Measurements from ENCODE around the gene CDK8. TPM values are rescaled to one million over a fixed set of nuclear protein-coding genes. Genes with fewer than 3 reads are reported as not detected.

The CDK8 gene
- total RNA-seq, 6 experiments from 2014 or later = 15.1 to 19.3 (median 17.4) TPM

DNA sequence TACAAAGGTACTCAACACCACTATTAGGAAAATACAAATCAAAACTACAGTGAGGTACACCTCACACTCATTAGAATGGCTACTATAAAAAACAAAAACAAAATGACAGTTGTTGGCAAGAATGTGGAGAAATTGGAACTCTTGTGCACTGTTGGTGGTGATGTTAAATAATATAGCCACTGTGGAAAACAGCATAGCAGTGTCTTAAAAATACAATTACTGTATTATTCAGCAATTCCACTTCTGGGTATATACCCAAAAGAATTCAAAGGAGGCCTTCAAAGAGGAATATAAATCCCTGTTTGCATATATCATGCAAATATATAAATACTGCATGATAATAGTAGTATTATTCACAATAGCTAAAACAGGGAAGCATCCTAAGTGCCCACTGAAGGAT lies 66.8 kb downstream of the CDK8 start:
- H3K9me3 Mint-ChIP-seq = no peaks in the 10 kb centered on the region
- no peaks in the 10 kb centered on the region for H3K27me3 Mint-ChIP-seq (ENCODE audit: insufficient read depth)
- TF ChIP-seq, protein P1, sequence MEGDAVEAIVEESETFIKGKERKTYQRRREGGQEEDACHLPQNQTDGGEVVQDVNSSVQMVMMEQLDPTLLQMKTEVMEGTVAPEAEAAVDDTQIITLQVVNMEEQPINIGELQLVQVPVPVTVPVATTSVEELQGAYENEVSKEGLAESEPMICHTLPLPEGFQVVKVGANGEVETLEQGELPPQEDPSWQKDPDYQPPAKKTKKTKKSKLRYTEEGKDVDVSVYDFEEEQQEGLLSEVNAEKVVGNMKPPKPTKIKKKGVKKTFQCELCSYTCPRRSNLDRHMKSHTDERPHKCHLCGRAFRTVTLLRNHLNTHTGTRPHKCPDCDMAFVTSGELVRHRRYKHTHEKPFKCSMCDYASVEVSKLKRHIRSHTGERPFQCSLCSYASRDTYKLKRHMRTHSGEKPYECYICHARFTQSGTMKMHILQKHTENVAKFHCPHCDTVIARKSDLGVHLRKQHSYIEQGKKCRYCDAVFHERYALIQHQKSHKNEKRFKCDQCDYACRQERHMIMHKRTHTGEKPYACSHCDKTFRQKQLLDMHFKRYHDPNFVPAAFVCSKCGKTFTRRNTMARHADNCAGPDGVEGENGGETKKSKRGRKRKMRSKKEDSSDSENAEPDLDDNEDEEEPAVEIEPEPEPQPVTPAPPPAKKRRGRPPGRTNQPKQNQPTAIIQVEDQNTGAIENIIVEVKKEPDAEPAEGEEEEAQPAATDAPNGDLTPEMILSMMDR (IDR thresholded peaks at IDR 0.05) = no peak
- H3K4me3 Mint-ChIP-seq = no peak overlapping the region
- peaks cover 17% of the 10 kb centered on the region for H3K4me1 Mint-ChIP-seq (ENCODE audit: low read depth)
- no peak overlapping the region for H3K27ac Mint-ChIP-seq
- DNase-seq = no peak
- no peaks in the 10 kb centered on the region for H3K36me3 Mint-ChIP-seq (ENCODE audit: low read depth)

DNA sequence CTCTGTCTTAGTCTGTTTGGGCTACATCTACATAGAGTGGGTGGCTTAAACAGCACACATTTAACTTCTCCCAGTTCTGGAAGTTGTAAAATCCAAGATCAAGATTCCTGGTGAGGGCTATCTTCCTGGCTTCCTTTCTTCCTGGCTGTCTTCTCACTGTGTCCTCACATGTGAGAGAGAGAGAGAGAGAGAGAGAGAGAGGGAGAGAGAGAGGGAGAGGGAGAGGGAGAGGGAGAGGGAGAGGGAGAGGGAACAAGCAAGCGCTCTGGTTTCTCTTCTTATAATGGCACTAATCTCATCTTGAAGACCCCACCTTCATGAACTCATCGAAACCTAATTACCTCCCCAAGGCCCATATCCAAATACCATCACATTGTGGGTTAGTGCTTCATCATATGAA lies 69.2 kb downstream of the CDK8 start:
- TF ChIP-seq, protein P1 (IDR thresholded peaks at IDR 0.05) = no peak
- H3K27me3 Mint-ChIP-seq (ENCODE audit: insufficient read depth) = no peaks in the 10 kb centered on the region
- H3K4me3 Mint-ChIP-seq = no peak overlapping the region
- no peaks in the 10 kb centered on the region for H3K36me3 Mint-ChIP-seq (ENCODE audit: low read depth)
- DNase-seq = no peak
- H3K9me3 Mint-ChIP-seq = no peaks in the 10 kb centered on the region
- no peak overlapping the region for H3K27ac Mint-ChIP-seq
- peaks cover 28% of the 10 kb centered on the region for H3K4me1 Mint-ChIP-seq (ENCODE audit: low read depth)

DNA sequence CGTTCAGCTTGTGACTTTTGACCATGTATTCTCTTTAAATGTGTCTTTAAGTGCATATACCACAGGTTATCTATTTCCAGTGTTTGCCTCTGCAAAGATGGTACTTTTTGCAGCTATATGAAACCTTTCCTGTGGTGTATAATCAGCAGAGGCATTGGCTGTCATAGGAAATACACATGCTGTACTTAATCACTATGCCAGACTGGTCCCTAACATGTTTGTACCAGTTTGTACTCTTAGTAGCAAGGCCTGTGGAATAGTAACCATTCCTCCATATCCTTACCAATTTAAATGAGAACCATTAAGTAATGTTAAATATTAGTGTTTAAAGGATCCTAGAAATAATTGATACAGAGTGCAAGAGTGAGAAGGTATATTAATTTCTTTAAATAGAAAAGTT lies 69.8 kb downstream of the CDK8 start:
- H3K9me3 Mint-ChIP-seq = no peaks in the 10 kb centered on the region
- H3K4me1 Mint-ChIP-seq (ENCODE audit: low read depth) = peaks cover 28% of the 10 kb centered on the region
- TF ChIP-seq, protein P1 (IDR thresholded peaks at IDR 0.05) = no peak
- H3K27ac Mint-ChIP-seq = peak overlapping the region; percentile 21; the same call in 1 of the 2 replicates
- no peaks in the 10 kb centered on the region for H3K36me3 Mint-ChIP-seq (ENCODE audit: low read depth)
- no peak overlapping the region for H3K4me3 Mint-ChIP-seq
- DNase-seq = no peak
- H3K27me3 Mint-ChIP-seq (ENCODE audit: insufficient read depth) = no peaks in the 10 kb centered on the region

DNA sequence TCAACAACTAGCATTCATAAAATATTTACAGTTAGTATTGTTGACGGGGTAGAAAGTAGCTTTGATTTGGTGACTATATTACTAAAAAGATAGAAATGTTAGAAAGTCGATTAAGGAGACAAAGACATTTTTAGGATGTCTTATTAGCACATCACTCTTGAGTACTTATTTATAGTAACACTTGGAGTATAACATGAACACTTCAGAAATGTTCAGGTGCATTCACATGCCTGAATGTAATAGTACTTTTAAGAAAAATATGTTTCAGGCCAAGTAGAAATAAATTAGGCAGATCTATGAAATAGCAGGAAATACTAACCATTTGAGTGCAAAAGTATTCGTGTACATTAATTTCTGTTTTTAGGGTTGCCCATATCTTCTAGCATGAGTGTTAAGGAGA lies 70.4 kb downstream of the CDK8 start:
- peaks cover 28% of the 10 kb centered on the region for H3K4me1 Mint-ChIP-seq (ENCODE audit: low read depth)

DNA sequence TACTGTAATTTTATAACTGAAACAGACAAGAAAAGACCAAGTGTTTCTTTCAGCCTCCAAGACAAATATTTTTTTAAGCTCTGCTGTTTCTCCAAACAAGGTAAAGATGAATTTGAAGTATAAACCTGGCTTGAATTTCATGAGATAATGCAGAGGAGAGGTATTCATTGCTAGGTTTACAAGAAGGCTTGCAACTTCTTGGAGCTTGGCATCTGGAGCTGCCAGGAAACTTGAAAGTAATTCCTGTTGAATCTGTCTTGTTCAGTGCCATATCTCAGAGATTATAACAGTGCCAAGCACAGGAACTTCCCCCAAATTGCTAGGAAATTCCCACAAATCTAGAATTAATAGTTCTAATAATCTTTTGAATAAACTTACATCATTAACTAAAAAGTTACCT lies 70.9 kb downstream of the CDK8 start:
- Mint-ChIP-seq H3K27ac (no peak overlapping the region), H3K4me1 (ENCODE audit: low read depth) (peaks cover 28% of the 10 kb centered on the region)
- TF ChIP-seq, protein P1 (IDR thresholded peaks at IDR 0.05) = no peak

More for the DNA sequence above, 70.4 kb downstream of the CDK8 start:
- no peaks in the 10 kb centered on the region for H3K27me3 Mint-ChIP-seq (ENCODE audit: insufficient read depth)
- H3K36me3 Mint-ChIP-seq (ENCODE audit: low read depth) = no peaks in the 10 kb centered on the region
- no peak for DNase-seq
- 0 out of 2 replicates have a peak overlapping the region, but pooled peaks have one; percentile 21 for H3K27ac Mint-ChIP-seq
- TF ChIP-seq, protein P1 (IDR thresholded peaks at IDR 0.05) = no peak
- no peak overlapping the region for H3K4me3 Mint-ChIP-seq
- no peaks in the 10 kb centered on the region for H3K9me3 Mint-ChIP-seq

DNA sequence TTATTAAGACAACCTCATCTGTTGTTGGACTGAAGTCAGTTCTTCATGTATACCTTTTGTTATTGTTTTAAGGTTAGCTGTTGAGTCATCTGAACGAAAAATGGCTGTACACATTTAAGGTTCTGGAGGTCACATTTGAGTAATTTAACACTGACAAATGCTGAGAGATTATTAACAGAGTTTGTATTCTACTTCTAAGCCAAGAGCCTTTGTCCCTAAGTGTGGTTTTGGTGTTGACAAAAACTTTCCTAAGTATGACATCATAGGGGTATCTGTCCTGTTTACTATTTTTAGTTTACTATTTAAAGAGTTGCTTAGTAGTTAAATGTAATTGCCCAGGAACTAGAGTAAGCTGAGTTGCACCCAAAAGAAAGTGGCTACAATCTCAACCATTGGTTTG lies 71.9 kb downstream of the CDK8 start:
- DNase-seq = no peak
- Mint-ChIP-seq H3K4me3 (no peak overlapping the region), H3K9me3 (no peaks in the 10 kb centered on the region), H3K27me3 (ENCODE audit: insufficient read depth) (no peaks in the 10 kb centered on the region), H3K36me3 (ENCODE audit: low read depth) (peaks cover 4% of the 10 kb centered on the region; the same call in 1 of the 2 replicates), H3K4me1 (ENCODE audit: low read depth) (peaks cover 33% of the 10 kb centered on the region), H3K27ac (no peak overlapping the region)
- TF ChIP-seq, protein P1 (IDR thresholded peaks at IDR 0.05) = no peak

More for the DNA sequence above, 70.9 kb downstream of the CDK8 start:
- no peak for DNase-seq
- Mint-ChIP-seq H3K9me3 (no peaks in the 10 kb centered on the region), H3K36me3 (ENCODE audit: low read depth) (no peaks in the 10 kb centered on the region), H3K4me3 (no peak overlapping the region), H3K27me3 (ENCODE audit: insufficient read depth) (no peaks in the 10 kb centered on the region)
